ENCODE results near the gene PDLIM3. TPM values are rescaled to one million over a fixed set of nuclear protein-coding genes. Genes with fewer than 3 reads are reported as not detected.
A peak's percentile ranks its signal among the peaks of the same experiment; 100 is the strongest.

PDLIM3 gene
- total RNA-seq, 1 experiment from 2014 or later: 4.8 TPM

GRCh38 chr4:185582651-185583400 is 47.5 kb upstream of the PDLIM3 start:
- Mint-ChIP-seq H3K27ac (ENCODE audit: unreplicated experiment) (no peak overlapping the region), H3K9me3 (ENCODE audit: unreplicated experiment) (no peaks in the 10 kb centered on the region), H3K36me3 (ENCODE audit: insufficient read depth, unreplicated experiment) (no peaks in the 10 kb centered on the region), H3K4me3 (ENCODE audit: unreplicated experiment) (no peak overlapping the region), H3K4me1 (ENCODE audit: low read depth, unreplicated experiment) (no peaks in the 10 kb centered on the region), H3K27me3 (ENCODE audit: insufficient read depth, unreplicated experiment) (no peaks in the 10 kb centered on the region)
- DNase-seq: no peak
- Histone ChIP-seq H3K36me3 (ENCODE audit: control insufficient read depth, insufficient read depth, low read length) (no peaks in the 10 kb centered on the region), H3K27me3 (replicated peaks; ENCODE audit: control insufficient read depth, insufficient read depth, low read length) (no peaks in the 10 kb centered on the region), H3K4me1 (no peaks in the 10 kb centered on the region), H3K9me3 (no peaks in the 10 kb centered on the region), H3K4me3 (ENCODE audit: low read depth, low read length) (no peak overlapping the region)
- ChIA-PET CTCF (no interaction called here), POLR2A (no interaction called here)
- no peak for TF ChIP-seq CTCF (IDR thresholded peaks at IDR 0.05; ENCODE audit: insufficient read depth in 1 of 2, low read depth in 1 of 2, low read length in 1 of 2, severe bottlenecking in 1 of 2, unreplicated experiment in 1 of 2)
- BruUV-seq (replicated peaks): no TSS peak
- intact Hi-C loops (cut with micrococcal nuclease; ENCODE audit: unreplicated experiment): no loop called here

GRCh38 chr4:185580699-185581098 is 45.4 kb upstream of the PDLIM3 start:
- no peak overlapping the region for H3K4me3 Mint-ChIP-seq (ENCODE audit: unreplicated experiment)
- no peak for DNase-seq
- Histone ChIP-seq H3K27me3 (replicated peaks; ENCODE audit: control insufficient read depth, insufficient read depth, low read length) (no peaks in the 10 kb centered on the region), H3K4me1 (no peaks in the 10 kb centered on the region), H3K9me3 (no peaks in the 10 kb centered on the region), H3K4me3 (ENCODE audit: low read depth, low read length) (no peak overlapping the region), H3K36me3 (ENCODE audit: control insufficient read depth, insufficient read depth, low read length) (no peaks in the 10 kb centered on the region)
- TF ChIP-seq CTCF (IDR thresholded peaks at IDR 0.05; ENCODE audit: insufficient read depth in 1 of 2, low read depth in 1 of 2, low read length in 1 of 2, severe bottlenecking in 1 of 2, unreplicated experiment in 1 of 2): no peak
- H3K27ac Mint-ChIP-seq (ENCODE audit: unreplicated experiment): peak overlapping the region; percentile 45
- no peaks in the 10 kb centered on the region for H3K4me1 Mint-ChIP-seq (ENCODE audit: low read depth, unreplicated experiment)
- H3K36me3 Mint-ChIP-seq (ENCODE audit: insufficient read depth, unreplicated experiment): no peaks in the 10 kb centered on the region
- no peaks in the 10 kb centered on the region for H3K27me3 Mint-ChIP-seq (ENCODE audit: insufficient read depth, unreplicated experiment)
- intact Hi-C loops (cut with micrococcal nuclease; ENCODE audit: unreplicated experiment): no loop called here
- POLR2A ChIA-PET: no interaction called here
- no peaks in the 10 kb centered on the region for H3K9me3 Mint-ChIP-seq (ENCODE audit: unreplicated experiment)
- CTCF ChIA-PET: interaction anchor here (0.6 kb wide), 1 partner anchor 9 kb away, joined by 3 read pairs; no protein-coding TSS in a partner anchor
- no TSS peak for BruUV-seq (replicated peaks)

- no peak for DNase-seq
- Mint-ChIP-seq H3K27me3 (ENCODE audit: insufficient read depth, unreplicated experiment) (no peaks in the 10 kb centered on the region), H3K4me3 (ENCODE audit: unreplicated experiment) (no peak overlapping the region), H3K27ac (ENCODE audit: unreplicated experiment) (no peak overlapping the region), H3K9me3 (ENCODE audit: unreplicated experiment) (no peaks in the 10 kb centered on the region), H3K36me3 (ENCODE audit: insufficient read depth, unreplicated experiment) (no peaks in the 10 kb centered on the region), H3K4me1 (ENCODE audit: low read depth, unreplicated experiment) (no peaks in the 10 kb centered on the region)
- H3K9me3 ChIP-seq: no peaks in the 10 kb centered on the region
- H3K36me3 ChIP-seq (ENCODE audit: control insufficient read depth, insufficient read depth, low read length): no peaks in the 10 kb centered on the region
- TF ChIP-seq CTCF (IDR thresholded peaks at IDR 0.05; ENCODE audit: insufficient read depth in 1 of 2, low read depth in 1 of 2, low read length in 1 of 2, severe bottlenecking in 1 of 2, unreplicated experiment in 1 of 2): no peak
- no peaks in the 10 kb centered on the region for H3K4me1 ChIP-seq
- H3K27me3 ChIP-seq (replicated peaks; ENCODE audit: control insufficient read depth, insufficient read depth, low read length): no peaks in the 10 kb centered on the region
- BruUV-seq (replicated peaks): no TSS peak
- no peak overlapping the region for H3K4me3 ChIP-seq (ENCODE audit: low read depth, low read length)
- POLR2A ChIA-PET: no interaction called here
- intact Hi-C loops (cut with micrococcal nuclease; ENCODE audit: unreplicated experiment): no loop called here
- CTCF ChIA-PET: no interaction called here
These were observed 43.0 kb upstream of the PDLIM3 start for GRCh38 chr4:185578284-185578683.
